Tibial nerve (tissue), 3 donors: ENCODE results near the gene REPS1.

ENCODE experiments used
- CTCF ChIP-seq, 5 experiments: fragments of 200-600 bp in 3 of 5; fragments of 450-650 bp in 2 of 5; sonication (generic) in 3 of 5; IDR thresholded peaks; one replicate each; pipeline ENCODE4 v1.5.1; 2016 to 2019; ENCODE audit warnings: antibody characterized with exemption in 5 of 5, mild to moderate bottlenecking in 3 of 5, moderate library complexity in 2 of 5
- POLR2A ChIP-seq, 2 donors: fragments of 450-650 bp; IDR thresholded peaks; one replicate each; pipeline ENCODE4 v1.6.1; 2017; ENCODE audit warnings: antibody characterized with exemption in 2 of 2, mild to moderate bottlenecking in 2 of 2, moderate library complexity in 2 of 2

DNA sequence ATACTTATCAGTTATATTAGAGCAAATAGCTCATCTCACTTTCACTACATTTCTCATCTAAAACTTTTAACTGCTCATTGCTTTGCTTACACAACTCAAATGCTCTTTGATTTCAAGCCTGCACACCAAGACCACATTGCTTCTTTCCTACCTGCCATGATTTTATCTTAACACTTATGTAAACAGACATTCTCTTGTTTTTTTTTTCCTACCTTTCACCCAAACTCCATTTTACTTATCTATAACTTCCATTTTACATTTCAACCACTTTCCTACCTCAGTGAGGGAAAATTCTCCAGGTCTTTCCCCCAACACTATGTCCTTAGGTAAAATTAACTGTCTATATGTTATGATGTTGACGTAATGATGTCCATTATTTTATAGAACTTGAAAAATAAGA is 24.0 kb downstream of the REPS1 start:
- TF ChIP-seq POLR2A (IDR thresholded peaks at IDR 0.05) (no peak), CTCF (IDR thresholded peaks at IDR 0.05) (no peak)
